ENCODE measurements around the gene SUSD5. TPM values are rescaled to one million over a fixed set of nuclear protein-coding genes. Genes with fewer than 3 reads are reported as not detected.

Gene SUSD5
- 1.9 to 3.7 TPM (median 3.5 TPM) in 5 replicates for total RNA-seq (2022; extraction: Qiagen RNA extraction; ENCODE audit: low read depth)

DNA sequence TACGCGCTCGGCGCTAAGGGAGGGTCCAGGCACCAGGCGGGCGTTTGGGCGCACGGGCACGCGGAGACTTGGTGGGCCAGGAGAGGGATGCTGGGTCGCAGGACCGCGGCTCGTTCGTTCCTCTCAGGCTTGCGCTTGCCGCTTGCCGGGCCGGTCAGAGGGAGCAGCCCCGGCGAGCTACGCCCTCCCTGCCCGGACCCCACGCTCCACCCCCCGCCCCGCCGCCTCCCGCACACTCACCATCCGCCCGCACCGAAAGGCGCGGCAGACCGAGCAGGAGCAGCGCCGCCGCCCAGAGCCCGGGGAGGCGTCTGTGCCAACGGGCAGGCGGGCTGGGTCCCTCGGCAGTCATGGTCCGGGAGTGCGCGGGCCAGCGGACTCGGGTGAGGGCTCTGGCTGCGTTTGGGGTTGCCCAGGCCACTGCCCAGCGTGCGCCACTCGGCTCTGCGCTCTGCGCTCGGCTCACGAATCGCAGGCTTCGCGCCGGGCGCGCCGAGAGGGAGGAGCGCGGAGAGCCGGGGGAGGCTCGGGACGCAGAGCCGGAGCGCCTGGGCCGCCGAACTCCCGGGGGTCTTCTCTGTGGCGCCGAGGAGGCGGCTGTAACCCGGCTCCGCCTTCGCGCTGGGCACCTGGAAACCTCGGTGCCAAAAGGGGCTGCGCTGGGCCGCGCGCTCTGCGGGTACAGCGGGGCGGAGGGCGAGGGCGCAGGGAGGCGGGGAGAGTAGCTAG, at the start of gene SUSD5:
Gene SUSD5 (minus strand): TSS at position 365 of the 729 bp plus-strand sequence. CDS start 13 bp downstream, at position 352.

DNA sequence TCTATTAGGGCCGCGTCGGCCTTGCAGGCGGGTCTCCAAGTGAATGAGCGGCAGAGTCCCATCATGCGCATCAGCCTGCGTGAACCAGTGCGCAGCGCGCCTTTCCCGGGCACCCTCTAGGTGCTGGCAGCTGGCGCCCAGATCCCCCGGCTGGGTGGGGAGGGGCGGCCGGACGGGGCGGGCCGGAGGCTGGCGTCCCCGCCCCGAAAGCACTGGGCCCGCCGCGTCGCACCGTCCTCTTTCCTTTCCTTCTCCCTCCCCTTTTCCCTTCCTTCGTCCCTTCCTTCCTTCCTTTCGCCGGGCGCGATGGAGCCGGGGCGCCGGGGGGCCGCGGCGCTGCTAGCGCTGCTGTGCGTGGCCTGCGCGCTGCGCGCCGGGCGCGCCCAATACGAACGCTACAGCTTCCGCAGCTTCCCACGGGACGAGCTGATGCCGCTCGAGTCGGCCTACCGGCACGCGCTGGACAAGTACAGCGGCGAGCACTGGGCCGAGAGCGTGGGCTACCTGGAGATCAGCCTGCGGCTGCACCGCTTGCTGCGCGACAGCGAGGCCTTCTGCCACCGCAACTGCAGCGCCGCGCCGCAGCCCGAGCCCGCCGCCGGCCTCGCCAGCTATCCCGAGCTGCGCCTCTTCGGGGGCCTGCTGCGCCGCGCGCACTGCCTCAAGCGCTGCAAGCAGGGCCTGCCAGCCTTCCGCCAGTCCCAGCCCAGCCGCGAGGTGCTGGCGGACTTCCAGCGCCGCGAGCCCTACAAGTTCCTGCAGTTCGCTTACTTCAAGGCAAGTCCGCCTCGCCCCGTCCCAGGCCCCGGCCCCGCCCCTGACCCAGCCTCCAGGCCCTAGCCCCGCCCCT, 104.6 kb downstream of the SUSD5 start, which contains the start of gene CRTAP:
Gene CRTAP (plus strand): TSS at position 243 of the 850 bp plus-strand sequence. CDS start 64 bp downstream, at position 307.

Other genes with a start within 250 kb of the SUSD5 start
- 68.7 to 73.7 TPM (median 70.1 TPM) in 5 replicates for gene GLB1, start 121.7 kb downstream of the SUSD5 start, total RNA-seq (2022; extraction: Qiagen RNA extraction; ENCODE audit: low read depth)
- gene TMPPE, start 121.7 kb downstream of the SUSD5 start, total RNA-seq (2022; extraction: Qiagen RNA extraction; ENCODE audit: low read depth): 1.2 to 1.7 TPM (median 1.5 TPM) in 5 replicates
- 257 to 313 TPM (median 306 TPM) in 5 replicates for gene CRTAP, start 104.8 kb downstream of the SUSD5 start, total RNA-seq (2022; extraction: Qiagen RNA extraction; ENCODE audit: low read depth)
- gene FBXL2, start 58.6 kb upstream of the SUSD5 start, total RNA-seq (2022; extraction: Qiagen RNA extraction; ENCODE audit: low read depth): 5.4 to 7.8 TPM (median 7.4 TPM) in 5 replicates
- 47.4 to 63.2 TPM (median 59.8 TPM) in 5 replicates for gene UBP1, start 221.6 kb upstream of the SUSD5 start, total RNA-seq (2022; extraction: Qiagen RNA extraction; ENCODE audit: low read depth)

Measured in A549 treated with RU486 at 1 μM for 4 hours (cell line).